Mesenchymal stem cell (in vitro differentiated cells and primary cell): ENCODE results near the gene TSHZ1.
A peak's percentile ranks its signal among the peaks of the same experiment; 100 is the strongest.

Experiments
- DNase-seq: peaks from one replicate; pipeline ENCODE4 v3.0.0-alpha.2; 2013
- H2AFZ ChIP-seq: one replicate; pipeline ENCODE4 v1.6.1; 2013; ENCODE audit warnings: low read depth, mild to moderate bottlenecking, control low read depth, inconsistent platforms, low read length, moderate library complexity
- H2AK5ac ChIP-seq: 2 replicates; pipeline ENCODE4 v1.6.1; 2013; ENCODE audit warnings: low read length, moderate library complexity, mild to moderate bottlenecking, inconsistent platforms; ENCODE audit not compliant: severe bottlenecking
- H2BK120ac ChIP-seq: one replicate; pipeline ENCODE4 v1.6.1; 2013; ENCODE audit warnings: low read depth, mild to moderate bottlenecking, inconsistent platforms, low read length, moderate library complexity
- H2BK12ac ChIP-seq, 2 experiments: one replicate each; pipeline ENCODE4 v1.6.1; 2013; ENCODE audit warnings: inconsistent platforms in 2 of 2, low read length in 2 of 2, mild to moderate bottlenecking in 2 of 2, moderate library complexity in 2 of 2, control low read depth in 1 of 2
- H2BK15ac ChIP-seq: one replicate; pipeline ENCODE4 v1.6.1; 2013; ENCODE audit warnings: mild to moderate bottlenecking, low read depth, inconsistent platforms; ENCODE audit not compliant: poor library complexity, severe bottlenecking
- H2BK5ac ChIP-seq: 2 replicates; pipeline ENCODE4 v1.6.1; 2013; ENCODE audit warnings: low read depth, mild to moderate bottlenecking, low read length, control low read depth, inconsistent platforms; ENCODE audit not compliant: poor library complexity, severe bottlenecking
- H3K14ac ChIP-seq, 2 experiments: one replicate each; pipeline ENCODE4 v1.6.1; 2013; ENCODE audit warnings: inconsistent platforms in 2 of 2, low read length in 2 of 2, control low read depth in 1 of 2, mild to moderate bottlenecking in 1 of 2, moderate library complexity in 1 of 2
- H3K18ac ChIP-seq, 2 experiments: one replicate each; pipeline ENCODE4 v1.6.1; 2013; ENCODE audit warnings: inconsistent platforms in 2 of 2, low read length in 2 of 2, control low read depth in 1 of 2, low read depth in 1 of 2, mild to moderate bottlenecking in 1 of 2
- H3K23ac ChIP-seq, 2 experiments: one replicate each; pipeline ENCODE4 v1.6.1; 2013; ENCODE audit warnings: inconsistent platforms in 2 of 2, low read length in 2 of 2, mild to moderate bottlenecking in 2 of 2, moderate library complexity in 2 of 2, control low read depth in 1 of 2
- H3K27ac ChIP-seq: 2 replicates; pipeline ENCODE4 v1.5.1; 2013; ENCODE audit warnings: mild to moderate bottlenecking, moderate library complexity, low read length, control low read depth, inconsistent platforms; ENCODE audit not compliant: poor library complexity, severe bottlenecking
- H3K27me3 ChIP-seq, 2 experiments: 2 replicates each; pipeline versions ENCODE4 v1.6.1 to v1.7.0; 2013; ENCODE audit warnings: low read length in 2 of 2, mild to moderate bottlenecking in 2 of 2, moderate library complexity in 2 of 2, control low read depth in 1 of 2, inconsistent platforms in 1 of 2; ENCODE audit not compliant: control insufficient read depth in 1 of 2, insufficient read depth in 1 of 2
- H3K36me3 ChIP-seq, 2 experiments: 2 replicates each; pipeline versions ENCODE4 v1.6.1 to v1.7.0; 2013; ENCODE audit warnings: low read length in 2 of 2, control low read depth in 1 of 2, inconsistent platforms in 1 of 2, low read depth in 1 of 2, mild to moderate bottlenecking in 1 of 2; ENCODE audit not compliant: insufficient read depth in 2 of 2, control insufficient read depth in 1 of 2
- H3K4ac ChIP-seq, 2 experiments: one replicate each; pipeline ENCODE4 v1.6.1; 2013; ENCODE audit warnings: inconsistent platforms in 2 of 2, low read length in 2 of 2, mild to moderate bottlenecking in 2 of 2, moderate library complexity in 2 of 2, control low read depth in 1 of 2, low read depth in 1 of 2
- H3K4me1 ChIP-seq: 2 replicates; pipeline ENCODE4 v1.6.1; 2013; ENCODE audit warnings: low read depth, low read length, control low read depth; ENCODE audit not compliant: control insufficient read depth, insufficient read depth
- H3K4me2 ChIP-seq: 2 replicates; pipeline ENCODE4 v1.6.1; 2013; ENCODE audit warnings: low read length, mild to moderate bottlenecking, inconsistent platforms; ENCODE audit not compliant: poor library complexity, severe bottlenecking
- H3K4me3 ChIP-seq, 2 experiments: 2 replicates each; pipeline versions ENCODE4 v1.5.1 to v1.7.0; 2013; ENCODE audit warnings: low read length in 2 of 2, mild to moderate bottlenecking in 2 of 2, control low read depth in 1 of 2, low read depth in 1 of 2; ENCODE audit not compliant: insufficient read depth in 1 of 2
- H3K79me1 ChIP-seq: replicated peaks from 2 replicates; pipeline ENCODE4 v1.6.1; 2013; ENCODE audit warnings: mild to moderate bottlenecking, control low read depth, low read length, inconsistent platforms; ENCODE audit not compliant: poor library complexity, severe bottlenecking
- H3K9ac ChIP-seq: 2 replicates; pipeline ENCODE4 v1.7.0; 2013; ENCODE audit warnings: mild to moderate bottlenecking, low read length, moderate library complexity
- H3K9me3 ChIP-seq: 2 replicates; pipeline ENCODE4 v1.7.0; 2013; ENCODE audit warnings: mild to moderate bottlenecking, low read length; ENCODE audit not compliant: control insufficient read depth
- H4K8ac ChIP-seq: one replicate; pipeline ENCODE4 v1.6.1; 2013; ENCODE audit warnings: inconsistent platforms, mild to moderate bottlenecking, low read length, moderate library complexity
- H4K91ac ChIP-seq: one replicate; pipeline ENCODE4 v1.6.1; 2013; ENCODE audit warnings: mild to moderate bottlenecking, low read length, inconsistent platforms
- WGBS: methylation state at CpG from one replicate; pipeline ENCODE4 v1.1.7; 2013; ENCODE audit warnings: mixed read lengths; 5-methylcytosine and 5-hydroxymethylcytosine counted together

Gene TSHZ1

GRCh38 chr18:75170022-75170789, 40.4 kb upstream of the TSHZ1 start:
- Histone ChIP-seq H3K4me3 (no peak overlapping the region), H4K91ac (no peak overlapping the region)
- DNase-seq = no peak

GRCh38 chr18:75170916-75171315, 39.7 kb upstream of the TSHZ1 start:
- no peak overlapping the region for H3K4ac ChIP-seq
- no peak overlapping the region for H3K4me3 ChIP-seq
- H3K18ac ChIP-seq = no peak overlapping the region
- no peak overlapping the region for H2AK5ac ChIP-seq
- no peak for DNase-seq
- H3K9me3 ChIP-seq = no peaks in the 10 kb centered on the region
- H3K36me3 ChIP-seq = no peaks in the 10 kb centered on the region
- H2AFZ ChIP-seq = no peak overlapping the region
- no peak overlapping the region for H3K23ac ChIP-seq
- H2BK120ac ChIP-seq = no peak overlapping the region
- H3K4me1 ChIP-seq = peaks cover 3% of the 10 kb centered on the region
- H3K14ac ChIP-seq = no peak overlapping the region
- no peaks in the 10 kb centered on the region for H3K79me1 ChIP-seq
- H2BK12ac ChIP-seq = no peak overlapping the region
- H3K4me2 ChIP-seq = no peak overlapping the region
- peaks cover 3 to 8% of the 10 kb centered on the region in 2 experiments for H3K27me3 ChIP-seq
- no peak overlapping the region for H3K9ac ChIP-seq
- WGBS = 93% methylated on average over 11 of the region's 11 CpGs
- no peak overlapping the region for H4K8ac ChIP-seq
- H3K27ac ChIP-seq = no peak overlapping the region
- H2BK15ac ChIP-seq = no peak overlapping the region
- H4K91ac ChIP-seq = no peak overlapping the region
- H2BK5ac ChIP-seq = no peak overlapping the region

More at GRCh38 chr18:75170022-75170789, 40.4 kb upstream of the TSHZ1 start:
- Histone ChIP-seq H2BK15ac (no peak overlapping the region), H3K4me1 (peaks cover 3% of the 10 kb centered on the region), H3K4me2 (no peak overlapping the region), H3K23ac (no peak overlapping the region), H3K9me3 (no peaks in the 10 kb centered on the region), H3K79me1 (no peaks in the 10 kb centered on the region), H2BK5ac (no peak overlapping the region), H2AK5ac (no peak overlapping the region), H3K18ac (no peak overlapping the region), H2AFZ (no peak overlapping the region), H4K8ac (no peak overlapping the region), H3K4ac (no peak overlapping the region), H3K9ac (no peak overlapping the region), H3K27ac (no peak overlapping the region), H2BK120ac (no peak overlapping the region), H3K27me3 (peaks cover 6 to 8% of the 10 kb centered on the region in 2 experiments), H2BK12ac (no peak overlapping the region), H3K36me3 (no peaks in the 10 kb centered on the region), H3K14ac (no peak overlapping the region)
- WGBS = 93% methylated on average over 33 of the region's 34 CpGs

DNA sequence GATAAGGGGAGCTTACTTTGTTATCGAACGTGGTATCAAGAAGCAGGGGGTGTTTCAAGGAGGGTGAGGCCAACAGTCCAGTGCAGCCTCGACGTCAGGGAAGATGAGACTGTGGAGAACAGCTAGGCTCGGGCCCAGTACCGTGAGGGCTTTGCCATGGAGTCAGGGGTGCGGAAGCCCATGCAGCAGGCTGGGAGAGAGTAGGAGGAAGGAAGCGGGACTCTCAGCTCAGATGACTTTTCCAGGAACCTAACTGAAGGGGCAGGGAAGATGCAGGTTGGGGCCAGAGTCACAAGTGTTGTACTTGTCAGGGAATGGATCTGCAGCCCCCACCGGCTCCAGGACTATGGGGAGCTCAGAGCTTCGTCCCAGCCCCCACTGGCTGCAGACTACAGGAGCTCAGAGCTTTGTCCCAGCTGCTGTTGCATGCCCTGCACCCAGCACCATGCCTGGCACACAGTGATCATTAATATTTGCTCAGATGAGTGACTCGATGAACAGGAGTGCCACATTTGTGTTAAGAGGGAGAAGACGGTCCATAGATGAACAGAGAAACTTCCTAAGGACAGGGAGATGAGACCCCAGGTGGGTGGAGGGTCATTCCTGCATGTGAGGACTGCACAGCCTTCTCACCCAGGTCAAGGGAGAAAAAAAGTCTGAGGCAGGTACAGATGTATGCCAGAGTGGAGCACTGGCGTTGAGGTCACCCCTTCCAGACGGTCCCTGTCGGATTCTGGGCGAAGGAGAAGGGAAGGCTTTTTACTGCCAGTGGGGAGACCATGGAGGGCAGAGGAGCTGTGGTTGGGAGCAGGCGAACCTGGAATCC, 38.1 kb upstream of the TSHZ1 start:
- H3K9me3 ChIP-seq = no peaks in the 10 kb centered on the region
- H3K79me1 ChIP-seq = no peaks in the 10 kb centered on the region
- no peak overlapping the region for H3K9ac ChIP-seq
- no peak overlapping the region for H4K8ac ChIP-seq
- no peak overlapping the region for H3K4me2 ChIP-seq
- H3K14ac ChIP-seq = peak overlapping the region in 1 of 2 experiments; percentile 38
- no peak overlapping the region for H3K4me3 ChIP-seq
- no peak overlapping the region for H2BK120ac ChIP-seq
- no peak overlapping the region for H2BK5ac ChIP-seq
- DNase-seq = no peak
- no peak overlapping the region for H4K91ac ChIP-seq
- no peak overlapping the region for H2AK5ac ChIP-seq
- H2BK15ac ChIP-seq = no peak overlapping the region
- no peak overlapping the region for H3K4ac ChIP-seq
- H3K36me3 ChIP-seq = no peaks in the 10 kb centered on the region
- 82% methylated on average over 17 of the region's 17 CpGs for WGBS
- no peak overlapping the region for H3K23ac ChIP-seq
- peaks cover 0 to 8% of the 10 kb centered on the region in 2 experiments for H3K27me3 ChIP-seq
- H3K4me1 ChIP-seq = peaks cover 3% of the 10 kb centered on the region
- no peak overlapping the region for H2BK12ac ChIP-seq
- H3K27ac ChIP-seq = no peak overlapping the region
- no peak overlapping the region for H2AFZ ChIP-seq
- H3K18ac ChIP-seq = no peak overlapping the region

- no peak overlapping the region for H2AFZ ChIP-seq
- no peaks in the 10 kb centered on the region for H3K9me3 ChIP-seq
- H3K79me1 ChIP-seq = no peaks in the 10 kb centered on the region
- no peak overlapping the region for H2BK120ac ChIP-seq
- peaks cover 0 to 8% of the 10 kb centered on the region in 2 experiments for H3K27me3 ChIP-seq
- H3K9ac ChIP-seq = no peak overlapping the region
- H3K4me1 ChIP-seq = peaks cover 3% of the 10 kb centered on the region
- H3K14ac ChIP-seq = no peak overlapping the region
- no peak for DNase-seq
- 64% methylated on average over 5 of the region's 5 CpGs for WGBS
- H3K4ac ChIP-seq = no peak overlapping the region
- H3K27ac ChIP-seq = no peak overlapping the region
- no peak overlapping the region for H2BK5ac ChIP-seq
- H3K4me2 ChIP-seq = no peak overlapping the region
- no peak overlapping the region for H4K91ac ChIP-seq
- no peak overlapping the region for H2BK15ac ChIP-seq
- H3K36me3 ChIP-seq = no peaks in the 10 kb centered on the region
- no peak overlapping the region for H2BK12ac ChIP-seq
- H3K4me3 ChIP-seq = no peak overlapping the region
- H3K18ac ChIP-seq = no peak overlapping the region
- no peak overlapping the region for H2AK5ac ChIP-seq
- H4K8ac ChIP-seq = no peak overlapping the region
- H3K23ac ChIP-seq = no peak overlapping the region
Observed at GRCh38 chr18:75173125-75173432, 37.5 kb upstream of the TSHZ1 start.
